Measurements from ENCODE around the gene SERPINB8. TPM values are rescaled to one million over a fixed set of nuclear protein-coding genes. Genes with fewer than 3 reads are reported as not detected.
"Not testable (repeated sequence)": the region's sequence is repeated elsewhere in the genome, so short reads cannot be mapped to it uniquely, and the experiment has no call there.

Gene SERPINB8
- total RNA-seq, 2 donors from 2014 or later = 10.3 to 28.4 TPM

- Histone ChIP-seq H3K27ac (no peak overlapping the region), H3K4me1 (ENCODE audit: control insufficient read depth in 1 of 2, low read depth in 2 of 2) (no peaks in the 10 kb centered on the region), H3K36me3 (no peaks in the 10 kb centered on the region), H3K27me3 (replicated peaks; ENCODE audit: insufficient read depth) (no peaks in the 10 kb centered on the region), H3K9me3 (no peaks in the 10 kb centered on the region), H3K4me3 (no peak overlapping the region)
- ATAC-seq (ENCODE audit: insufficient number of reproducible peaks, low FRiP score, low read depth) = no peak
- no peak for TF ChIP-seq CTCF (IDR thresholded peaks at IDR 0.05)
- DNase-seq (ENCODE audit: low spot score) = no peak
These were observed 39.0 kb upstream of the SERPINB8 start for GRCh38 chr18:63930773-63931354.

- ATAC-seq (ENCODE audit: insufficient number of reproducible peaks, low FRiP score, low read depth) (peak; percentile 56), DNase-seq (ENCODE audit: low spot score) (peak; percentile 48)
- Histone ChIP-seq H3K4me3 (peak overlapping the region; percentile 73), H3K9me3 (no peaks in the 10 kb centered on the region), H3K27ac (no peak overlapping the region), H3K4me1 (ENCODE audit: control insufficient read depth in 1 of 2, low read depth in 2 of 2) (peaks cover 0 to 5% of the 10 kb centered on the region in 2 donors), H3K27me3 (replicated peaks; ENCODE audit: insufficient read depth) (no peaks in the 10 kb centered on the region), H3K36me3 (no peaks in the 10 kb centered on the region)
- peak; percentile 61 for TF ChIP-seq CTCF (IDR thresholded peaks at IDR 0.05)
These were observed 33.5 kb upstream of the SERPINB8 start for GRCh38 chr18:63936156-63936931.

- H3K27me3 ChIP-seq (replicated peaks; ENCODE audit: insufficient read depth) = no peaks in the 10 kb centered on the region
- TF ChIP-seq CTCF (IDR thresholded peaks at IDR 0.05) = no peak
- ATAC-seq (ENCODE audit: insufficient number of reproducible peaks, low FRiP score, low read depth) = no peak
These were observed 32.9 kb upstream of the SERPINB8 start for GRCh38 chr18:63936932-63937393.

GRCh38 chr18:63940008-63940407, 29.9 kb upstream of the SERPINB8 start:
- no peak for TF ChIP-seq CTCF (IDR thresholded peaks at IDR 0.05)
- H3K27me3 ChIP-seq (replicated peaks; ENCODE audit: insufficient read depth) = no peaks in the 10 kb centered on the region
- no peaks in the 10 kb centered on the region for H3K36me3 ChIP-seq
- peaks cover 0 to 5% of the 10 kb centered on the region in 2 donors for H3K4me1 ChIP-seq (ENCODE audit: control insufficient read depth in 1 of 2, low read depth in 2 of 2)
- DNase-seq (ENCODE audit: low spot score) = no peak
- no peak for ATAC-seq (ENCODE audit: insufficient number of reproducible peaks, low FRiP score, low read depth)
- no peaks in the 10 kb centered on the region for H3K9me3 ChIP-seq
- H3K27ac ChIP-seq = no peak overlapping the region
- H3K4me3 ChIP-seq = no peak overlapping the region

More at GRCh38 chr18:63936932-63937393, 32.9 kb upstream of the SERPINB8 start:
- peaks cover 0 to 5% of the 10 kb centered on the region in 2 donors for H3K4me1 ChIP-seq (ENCODE audit: control insufficient read depth in 1 of 2, low read depth in 2 of 2)
- no peaks in the 10 kb centered on the region for H3K36me3 ChIP-seq
- H3K27ac ChIP-seq = no peak overlapping the region
- H3K9me3 ChIP-seq = no peaks in the 10 kb centered on the region
- DNase-seq (ENCODE audit: low spot score) = no peak
- H3K4me3 ChIP-seq = peak overlapping the region; percentile 73

GRCh38 chr18:63940543-63941050, 29.3 kb upstream of the SERPINB8 start:
- H3K27ac ChIP-seq; H3K4me1 ChIP-seq (ENCODE audit: control insufficient read depth in 1 of 2, low read depth in 2 of 2); H3K4me3 ChIP-seq; H3K27me3 ChIP-seq (replicated peaks; ENCODE audit: insufficient read depth); DNase-seq (ENCODE audit: low spot score); H3K9me3 ChIP-seq; H3K36me3 ChIP-seq; ATAC-seq (ENCODE audit: insufficient number of reproducible peaks, low FRiP score, low read depth): not testable (repeated sequence)
